ENCODE results near the gene RCN2. TPM values are rescaled to one million over a fixed set of nuclear protein-coding genes. Genes with fewer than 3 reads are reported as not detected.

Gene RCN2
- total RNA-seq, 1 donor from 2014 or later: 645 TPM

DNA sequence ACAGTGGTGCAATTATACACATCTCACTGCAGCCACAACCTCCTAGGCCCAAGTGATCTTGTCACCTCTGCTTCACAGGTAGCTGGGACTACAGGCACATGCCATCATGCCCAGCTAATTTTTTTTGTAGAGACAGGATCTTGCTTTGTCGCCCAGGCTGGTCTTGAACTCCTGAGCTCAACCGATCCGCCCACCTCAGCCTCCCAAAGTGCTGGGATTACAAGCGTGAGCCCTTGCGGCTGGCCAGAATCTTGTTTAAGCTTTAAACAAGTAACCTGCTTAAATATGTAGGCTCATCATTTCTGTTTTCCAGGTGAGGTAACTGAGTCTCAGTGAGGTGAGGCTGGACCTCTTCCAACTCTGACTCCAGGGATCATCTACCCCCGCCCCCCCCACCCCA, 55.7 kb downstream of the RCN2 start:
- Histone ChIP-seq H4K20me1 (ENCODE audit: low read depth) (no peaks in the 10 kb centered on the region), H3K4me3 (no peak overlapping the region), H2AFZ (replicated peaks) (no peak overlapping the region), H3K9me3 (ENCODE audit: low read depth) (no peaks in the 10 kb centered on the region), H3K27me3 (no peaks in the 10 kb centered on the region), H3K4me2 (no peak overlapping the region), H3F3A (ENCODE audit: low read depth) (peaks cover 9% of the 10 kb centered on the region), H3K36me3 (no peaks in the 10 kb centered on the region), H3K79me2 (ENCODE audit: low read depth) (no peaks in the 10 kb centered on the region), H3K9ac (no peak overlapping the region), H3K27ac (no peak overlapping the region), H3K4me1 (peaks cover 19% of the 10 kb centered on the region)
- no peak for DNase-seq (ENCODE audit: low spot score)
- no peaks in the 10 kb centered on the region for H3K36me3 Mint-ChIP-seq
- H3K4me3 Mint-ChIP-seq: no peak overlapping the region
- peaks cover 10% of the 10 kb centered on the region for H3K27me3 Mint-ChIP-seq (ENCODE audit: insufficient read depth, low read depth)
- no peaks in the 10 kb centered on the region for H3K9me3 Mint-ChIP-seq
- no peak overlapping the region for H3K27ac Mint-ChIP-seq
- TF ChIP-seq, protein P1, sequence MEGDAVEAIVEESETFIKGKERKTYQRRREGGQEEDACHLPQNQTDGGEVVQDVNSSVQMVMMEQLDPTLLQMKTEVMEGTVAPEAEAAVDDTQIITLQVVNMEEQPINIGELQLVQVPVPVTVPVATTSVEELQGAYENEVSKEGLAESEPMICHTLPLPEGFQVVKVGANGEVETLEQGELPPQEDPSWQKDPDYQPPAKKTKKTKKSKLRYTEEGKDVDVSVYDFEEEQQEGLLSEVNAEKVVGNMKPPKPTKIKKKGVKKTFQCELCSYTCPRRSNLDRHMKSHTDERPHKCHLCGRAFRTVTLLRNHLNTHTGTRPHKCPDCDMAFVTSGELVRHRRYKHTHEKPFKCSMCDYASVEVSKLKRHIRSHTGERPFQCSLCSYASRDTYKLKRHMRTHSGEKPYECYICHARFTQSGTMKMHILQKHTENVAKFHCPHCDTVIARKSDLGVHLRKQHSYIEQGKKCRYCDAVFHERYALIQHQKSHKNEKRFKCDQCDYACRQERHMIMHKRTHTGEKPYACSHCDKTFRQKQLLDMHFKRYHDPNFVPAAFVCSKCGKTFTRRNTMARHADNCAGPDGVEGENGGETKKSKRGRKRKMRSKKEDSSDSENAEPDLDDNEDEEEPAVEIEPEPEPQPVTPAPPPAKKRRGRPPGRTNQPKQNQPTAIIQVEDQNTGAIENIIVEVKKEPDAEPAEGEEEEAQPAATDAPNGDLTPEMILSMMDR (IDR thresholded peaks at IDR 0.05): no peak
- TF ChIP-seq EZH2phosphoT487 (IDR thresholded peaks at IDR 0.05) (no peak), EZH2 (IDR thresholded peaks at IDR 0.05) (no peak)
- peaks cover 24% of the 10 kb centered on the region for H3K4me1 Mint-ChIP-seq

DNA sequence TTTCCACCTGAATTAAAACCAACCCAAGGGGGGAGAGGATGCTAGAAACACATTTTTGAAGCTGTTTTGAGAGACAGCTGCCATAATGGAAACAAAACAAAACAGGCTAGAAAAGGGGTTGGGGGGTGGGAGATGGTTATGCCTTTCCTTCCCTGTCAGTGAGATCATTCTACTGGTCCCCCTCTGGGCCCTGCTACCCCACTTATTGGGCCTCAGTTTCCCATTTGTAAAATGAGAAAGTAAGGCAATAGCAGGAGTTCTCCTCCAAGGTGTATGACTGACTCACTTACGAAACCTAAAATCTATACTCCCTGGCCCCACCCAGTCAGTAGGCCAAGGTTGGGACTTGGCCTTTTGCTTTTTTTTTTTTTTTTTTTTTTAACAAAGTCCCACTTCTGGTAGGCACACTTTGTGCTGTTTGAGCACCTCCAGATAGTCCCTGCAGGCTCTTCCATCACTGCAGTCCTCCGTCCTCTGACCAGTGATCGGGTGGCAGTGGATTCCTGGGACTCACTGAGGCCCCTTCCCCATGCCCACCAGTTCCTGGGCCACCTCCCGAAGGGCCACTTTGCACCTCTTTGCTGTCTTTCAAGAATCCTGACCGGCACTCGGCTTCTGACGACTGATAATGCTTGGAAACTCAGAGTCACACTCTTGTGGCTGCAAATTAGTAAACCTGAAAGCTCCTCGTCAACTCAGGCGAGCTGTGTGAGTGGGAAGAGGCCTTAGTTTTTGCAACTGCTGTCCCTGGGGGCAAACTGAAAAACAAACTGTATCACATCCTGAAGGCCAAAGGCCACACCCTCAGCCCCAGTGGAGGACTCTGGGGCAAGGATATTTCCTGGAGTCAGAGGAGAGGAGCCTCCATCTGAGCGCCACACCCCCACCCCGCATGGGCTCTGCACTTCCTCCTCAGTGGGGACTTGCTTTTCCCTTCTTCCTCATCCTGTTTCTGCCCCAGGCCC, 56.6 kb downstream of the RCN2 start:
- Mint-ChIP-seq H3K27ac (peak overlapping the region; percentile 91), H3K9me3 (no peaks in the 10 kb centered on the region), H3K36me3 (no peaks in the 10 kb centered on the region), H3K27me3 (ENCODE audit: insufficient read depth, low read depth) (peaks cover 8% of the 10 kb centered on the region), H3K4me1 (peaks cover 18% of the 10 kb centered on the region), H3K4me3 (no peak overlapping the region)
- peaks cover 9% of the 10 kb centered on the region for H3F3A ChIP-seq (ENCODE audit: low read depth)
- no peak overlapping the region for H3K4me2 ChIP-seq
- H2AFZ ChIP-seq (replicated peaks): peak overlapping the region; percentile 85
- no peak for TF ChIP-seq EZH2phosphoT487 (IDR thresholded peaks at IDR 0.05)
- TF ChIP-seq, protein P1 (IDR thresholded peaks at IDR 0.05): no peak
- TF ChIP-seq EZH2 (IDR thresholded peaks at IDR 0.05): no peak
- H3K9me3 ChIP-seq (ENCODE audit: low read depth): no peaks in the 10 kb centered on the region
- H3K79me2 ChIP-seq (ENCODE audit: low read depth): no peaks in the 10 kb centered on the region
- H3K27ac ChIP-seq: no peak overlapping the region
- H3K4me1 ChIP-seq: peaks cover 11% of the 10 kb centered on the region
- H3K36me3 ChIP-seq: no peaks in the 10 kb centered on the region
- H3K9ac ChIP-seq: no peak overlapping the region
- no peaks in the 10 kb centered on the region for H4K20me1 ChIP-seq (ENCODE audit: low read depth)
- DNase-seq (ENCODE audit: low spot score): no peak
- H3K4me3 ChIP-seq: no peak overlapping the region
- H3K27me3 ChIP-seq: no peaks in the 10 kb centered on the region

DNA sequence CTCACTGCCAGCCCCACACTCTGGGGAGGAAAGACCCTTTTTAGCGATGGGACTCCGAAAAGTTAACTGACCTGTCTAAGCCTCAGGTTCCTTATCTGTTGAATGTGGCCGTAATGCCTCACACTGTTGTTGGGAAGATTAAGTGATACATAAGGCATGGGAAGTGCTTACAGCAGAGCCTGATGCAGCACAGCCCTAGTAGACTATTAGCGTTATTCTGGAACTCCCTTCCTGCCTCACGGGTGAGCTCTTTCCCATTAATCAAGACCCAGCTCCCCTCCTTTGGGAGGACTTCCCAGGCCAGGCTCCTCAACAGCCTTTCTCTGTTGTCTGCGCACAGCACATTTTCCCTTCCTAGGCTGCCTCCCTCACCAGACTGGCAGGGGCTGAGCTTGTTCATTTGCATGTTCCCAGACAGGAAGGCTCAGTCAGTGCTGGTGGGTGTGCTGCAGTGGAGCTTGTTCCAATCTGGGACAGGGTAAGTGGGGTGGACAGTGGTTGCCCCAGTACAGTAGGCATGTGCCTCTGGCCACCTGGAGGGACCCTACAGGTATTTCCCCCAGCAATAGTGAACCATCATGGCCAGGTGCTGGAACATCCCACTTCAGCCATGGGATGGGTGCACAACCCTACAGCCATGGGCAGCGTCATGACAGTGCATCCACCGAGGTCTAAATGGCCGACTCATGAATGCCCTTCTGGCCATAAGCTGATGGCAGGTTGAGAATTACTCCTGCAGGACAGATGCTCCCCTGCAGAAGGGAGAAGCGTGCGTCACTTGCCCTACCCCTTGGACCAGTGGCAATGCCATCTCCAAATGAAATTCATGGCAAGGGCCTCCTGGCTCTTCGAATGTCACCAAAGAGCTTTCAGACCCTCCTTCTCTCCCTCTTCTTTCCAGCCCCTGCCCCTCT, 57.6 kb downstream of the RCN2 start:
- Histone ChIP-seq H3K79me2 (ENCODE audit: low read depth) (no peaks in the 10 kb centered on the region), H3K9ac (no peak overlapping the region), H3F3A (ENCODE audit: low read depth) (no peaks in the 10 kb centered on the region), H3K4me2 (no peak overlapping the region), H2AFZ (replicated peaks) (peak overlapping the region; percentile 85), H3K27ac (no peak overlapping the region), H3K4me3 (no peak overlapping the region), H4K20me1 (ENCODE audit: low read depth) (no peaks in the 10 kb centered on the region), H3K4me1 (peaks cover 3% of the 10 kb centered on the region), H3K9me3 (ENCODE audit: low read depth) (no peaks in the 10 kb centered on the region), H3K27me3 (no peaks in the 10 kb centered on the region), H3K36me3 (no peaks in the 10 kb centered on the region)
- DNase-seq (ENCODE audit: low spot score): no peak
- Mint-ChIP-seq H3K27ac (peak overlapping the region; percentile 91), H3K9me3 (no peaks in the 10 kb centered on the region), H3K4me1 (peaks cover 9% of the 10 kb centered on the region), H3K36me3 (no peaks in the 10 kb centered on the region), H3K4me3 (no peak overlapping the region), H3K27me3 (ENCODE audit: insufficient read depth, low read depth) (peaks cover 8% of the 10 kb centered on the region)
- TF ChIP-seq, protein P1 (IDR thresholded peaks at IDR 0.05): no peak
- TF ChIP-seq EZH2phosphoT487 (IDR thresholded peaks at IDR 0.05) (no peak), EZH2 (IDR thresholded peaks at IDR 0.05) (no peak)

Data from neural progenitor cell (in vitro differentiated cells).